WTC11 (cell line): Measurements from ENCODE around the gene DACT1. TPM values are rescaled to one million over a fixed set of nuclear protein-coding genes. Genes with fewer than 3 reads are reported as not detected.
A peak's percentile ranks its signal among the peaks of the same experiment; 100 is the strongest.

Source experiments
- ATAC-seq: fragments of 200-7000 bp; cut with Tn5 transposase; 2 replicates; pipeline ENCODE4 v1.10.0; 2021; ENCODE audit warnings: mild to moderate bottlenecking, moderate library complexity
- CTCF ChIA-PET: fragments of 300-600 bp; sonication (Branson Sonifier 250); formaldehyde crosslinking; loops from one replicate; lab custom pipeline; 2021; ENCODE audit warnings: antibody characterized with exemption; lab: Charles Lee
- POLR2A ChIA-PET: fragments of 350-600 bp; sonication (Branson Sonifier 250); formaldehyde crosslinking; loops from one replicate; lab custom pipeline; 2021; ENCODE audit warnings: antibody characterized with exemption; lab: Charles Lee
- DNase-seq: peaks from one replicate; pipeline ENCODE4 v3.0.0; 2021; ENCODE audit warnings: low spot score
- H3K27ac Mint-ChIP-seq: 2 replicates; pipeline ENCODE4 v1.8.0; 2021; ENCODE audit warnings: mixed read lengths
- H3K27me3 Mint-ChIP-seq: 2 replicates; pipeline ENCODE4 v1.8.0; 2021; ENCODE audit warnings: low read depth, mild to moderate bottlenecking, moderate library complexity, mixed read lengths
- H3K36me3 Mint-ChIP-seq: 2 replicates; pipeline ENCODE4 v1.8.0; 2021; ENCODE audit warnings: mixed read lengths
- H3K4me1 Mint-ChIP-seq: 2 replicates; pipeline ENCODE4 v1.8.0; 2022; ENCODE audit warnings: mixed read lengths
- H3K4me3 Mint-ChIP-seq: 2 replicates; pipeline ENCODE4 v1.8.0; 2021; ENCODE audit warnings: mild to moderate bottlenecking, moderate library complexity, mixed read lengths
- H3K9me3 Mint-ChIP-seq: 2 replicates; pipeline ENCODE4 v1.8.0; 2021; ENCODE audit warnings: mixed read lengths
- ELF4 ChIP-seq: sonication (generic); formaldehyde crosslinking; IDR thresholded peaks from 2 replicates; pipeline ENCODE4 v1.8.1; 2022; ENCODE audit warnings: low read depth, mild to moderate bottlenecking, moderate library complexity, missing genetic modification reagents
- MYBL2 ChIP-seq: sonication (generic); formaldehyde crosslinking; IDR thresholded peaks from 2 replicates; pipeline ENCODE4 v1.8.1; 2023; ENCODE audit warnings: mild to moderate bottlenecking, moderate library complexity, missing genetic modification reagents
- SMAD4 ChIP-seq: sonication (generic); formaldehyde crosslinking; IDR thresholded peaks from 2 replicates; pipeline ENCODE4 v1.8.0; 2022; ENCODE audit warnings: mild to moderate bottlenecking, missing genetic modification reagents
- TP53 ChIP-seq: sonication (generic); formaldehyde crosslinking; IDR thresholded peaks from 2 replicates; pipeline ENCODE4 v1.8.1; 2023; ENCODE audit warnings: mild to moderate bottlenecking, missing genetic modification reagents
- ZBTB21 ChIP-seq: sonication (generic); formaldehyde crosslinking; IDR thresholded peaks from 2 replicates; pipeline ENCODE4 v1.8.1; 2023; ENCODE audit warnings: mild to moderate bottlenecking, missing genetic modification reagents, borderline replicate concordance
- total RNA-seq: library from RNA; stranded (reverse); gene quantifications from 3 replicates; pipeline ENCODE4 v1.2.3, GENCODE V29; 2021
- TF ChIP-seq, protein P1 (sequence below): sonication (generic); formaldehyde crosslinking; IDR thresholded peaks from 2 replicates; pipeline ENCODE4 v1.8.1; 2023; ENCODE audit warnings: mild to moderate bottlenecking, missing genetic modification reagents, borderline replicate concordance
- TF ChIP-seq, protein P2 (sequence below): sonication (generic); formaldehyde crosslinking; IDR thresholded peaks from 2 replicates; pipeline ENCODE4 v1.8.1; 2023; ENCODE audit warnings: mild to moderate bottlenecking, missing genetic modification reagents, moderate library complexity
- TF ChIP-seq, protein P3 (sequence below): sonication (generic); formaldehyde crosslinking; IDR thresholded peaks from 2 replicates; pipeline ENCODE4 v1.8.0; 2022; ENCODE audit warnings: mild to moderate bottlenecking, missing genetic modification reagents
- TF ChIP-seq, protein P4 (sequence below): fragments of 250-450 bp; sonication (Bioruptor Pico); conservative IDR thresholded peaks from 2 replicates; pipeline ENCODE4 v1.9.0; 2021; ENCODE audit warnings: mild to moderate bottlenecking
- TF ChIP-seq, protein P5 (sequence below): fragments of 250-450 bp; sonication (Bioruptor Pico); IDR thresholded peaks from 2 replicates; pipeline ENCODE4 v1.9.0; 2021; ENCODE audit warnings: mild to moderate bottlenecking
- TF ChIP-seq, protein P6 (sequence below): sonication (generic); formaldehyde crosslinking; IDR thresholded peaks from 2 replicates; pipeline ENCODE4 v1.8.0; 2022; ENCODE audit warnings: missing genetic modification reagents
- TF ChIP-seq, protein P7 (sequence below): sonication (generic); formaldehyde crosslinking; conservative IDR thresholded peaks from 2 replicates; pipeline ENCODE4 v1.8.1; 2022; ENCODE audit warnings: mild to moderate bottlenecking, missing genetic modification reagents

Gene DACT1
- total RNA-seq, 1 experiment from 2014 or later, result 21.2 TPM

DNA sequence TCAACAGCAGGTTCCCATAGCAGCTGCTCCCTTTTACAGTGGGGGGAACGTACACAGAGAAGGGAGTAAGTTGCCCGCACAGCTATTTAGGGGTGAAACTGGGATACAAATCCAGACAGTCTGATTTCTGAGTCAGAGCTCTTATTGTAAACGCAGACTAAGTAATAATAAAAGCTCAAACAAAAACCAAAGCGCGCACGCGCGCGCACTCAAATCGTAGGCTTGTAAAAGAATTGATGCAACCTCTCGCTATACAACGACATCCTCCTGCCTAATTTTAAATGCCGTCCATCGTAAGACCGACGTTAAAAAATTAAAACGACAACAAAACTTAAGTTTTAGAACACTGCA lies 747 bp upstream of the DACT1 start:
- peaks cover 13% of the 10 kb centered on the region for H3K36me3 Mint-ChIP-seq
- H3K27ac Mint-ChIP-seq, result peak overlapping the region; percentile 71
- H3K27me3 Mint-ChIP-seq, result peaks cover 27% of the 10 kb centered on the region

More for the DNA sequence above, 747 bp upstream of the DACT1 start:
- POLR2A ChIA-PET, result interaction anchor here (0.6 kb wide), 1 partner anchor 1499 kb away, joined by 3 read pairs; no protein-coding TSS in a partner anchor
- TF ChIP-seq MYBL2 (no peak), ELF4 (CRISPR knock-in tag) (no peak), ZBTB21 (CRISPR knock-in tag) (no peak), TP53 (CRISPR knock-in tag) (no peak), SMAD4 (CRISPR knock-in tag) (no peak)
- TF ChIP-seq, protein P1, sequence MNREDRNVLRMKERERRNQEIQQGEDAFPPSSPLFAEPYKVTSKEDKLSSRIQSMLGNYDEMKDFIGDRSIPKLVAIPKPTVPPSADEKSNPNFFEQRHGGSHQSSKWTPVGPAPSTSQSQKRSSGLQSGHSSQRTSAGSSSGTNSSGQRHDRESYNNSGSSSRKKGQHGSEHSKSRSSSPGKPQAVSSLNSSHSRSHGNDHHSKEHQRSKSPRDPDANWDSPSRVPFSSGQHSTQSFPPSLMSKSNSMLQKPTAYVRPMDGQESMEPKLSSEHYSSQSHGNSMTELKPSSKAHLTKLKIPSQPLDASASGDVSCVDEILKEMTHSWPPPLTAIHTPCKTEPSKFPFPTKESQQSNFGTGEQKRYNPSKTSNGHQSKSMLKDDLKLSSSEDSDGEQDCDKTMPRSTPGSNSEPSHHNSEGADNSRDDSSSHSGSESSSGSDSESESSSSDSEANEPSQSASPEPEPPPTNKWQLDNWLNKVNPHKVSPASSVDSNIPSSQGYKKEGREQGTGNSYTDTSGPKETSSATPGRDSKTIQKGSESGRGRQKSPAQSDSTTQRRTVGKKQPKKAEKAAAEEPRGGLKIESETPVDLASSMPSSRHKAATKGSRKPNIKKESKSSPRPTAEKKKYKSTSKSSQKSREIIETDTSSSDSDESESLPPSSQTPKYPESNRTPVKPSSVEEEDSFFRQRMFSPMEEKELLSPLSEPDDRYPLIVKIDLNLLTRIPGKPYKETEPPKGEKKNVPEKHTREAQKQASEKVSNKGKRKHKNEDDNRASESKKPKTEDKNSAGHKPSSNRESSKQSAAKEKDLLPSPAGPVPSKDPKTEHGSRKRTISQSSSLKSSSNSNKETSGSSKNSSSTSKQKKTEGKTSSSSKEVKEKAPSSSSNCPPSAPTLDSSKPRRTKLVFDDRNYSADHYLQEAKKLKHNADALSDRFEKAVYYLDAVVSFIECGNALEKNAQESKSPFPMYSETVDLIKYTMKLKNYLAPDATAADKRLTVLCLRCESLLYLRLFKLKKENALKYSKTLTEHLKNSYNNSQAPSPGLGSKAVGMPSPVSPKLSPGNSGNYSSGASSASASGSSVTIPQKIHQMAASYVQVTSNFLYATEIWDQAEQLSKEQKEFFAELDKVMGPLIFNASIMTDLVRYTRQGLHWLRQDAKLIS (CRISPR knock-in tag), result no peak
- TF ChIP-seq, protein P2, sequence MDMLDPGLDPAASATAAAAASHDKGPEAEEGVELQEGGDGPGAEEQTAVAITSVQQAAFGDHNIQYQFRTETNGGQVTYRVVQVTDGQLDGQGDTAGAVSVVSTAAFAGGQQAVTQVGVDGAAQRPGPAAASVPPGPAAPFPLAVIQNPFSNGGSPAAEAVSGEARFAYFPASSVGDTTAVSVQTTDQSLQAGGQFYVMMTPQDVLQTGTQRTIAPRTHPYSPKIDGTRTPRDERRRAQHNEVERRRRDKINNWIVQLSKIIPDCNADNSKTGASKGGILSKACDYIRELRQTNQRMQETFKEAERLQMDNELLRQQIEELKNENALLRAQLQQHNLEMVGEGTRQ (CRISPR knock-in tag), result no peak
- TF ChIP-seq, protein P3, sequence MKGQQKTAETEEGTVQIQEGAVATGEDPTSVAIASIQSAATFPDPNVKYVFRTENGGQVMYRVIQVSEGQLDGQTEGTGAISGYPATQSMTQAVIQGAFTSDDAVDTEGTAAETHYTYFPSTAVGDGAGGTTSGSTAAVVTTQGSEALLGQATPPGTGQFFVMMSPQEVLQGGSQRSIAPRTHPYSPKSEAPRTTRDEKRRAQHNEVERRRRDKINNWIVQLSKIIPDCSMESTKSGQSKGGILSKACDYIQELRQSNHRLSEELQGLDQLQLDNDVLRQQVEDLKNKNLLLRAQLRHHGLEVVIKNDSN, result no peak
- TF ChIP-seq, protein P4, sequence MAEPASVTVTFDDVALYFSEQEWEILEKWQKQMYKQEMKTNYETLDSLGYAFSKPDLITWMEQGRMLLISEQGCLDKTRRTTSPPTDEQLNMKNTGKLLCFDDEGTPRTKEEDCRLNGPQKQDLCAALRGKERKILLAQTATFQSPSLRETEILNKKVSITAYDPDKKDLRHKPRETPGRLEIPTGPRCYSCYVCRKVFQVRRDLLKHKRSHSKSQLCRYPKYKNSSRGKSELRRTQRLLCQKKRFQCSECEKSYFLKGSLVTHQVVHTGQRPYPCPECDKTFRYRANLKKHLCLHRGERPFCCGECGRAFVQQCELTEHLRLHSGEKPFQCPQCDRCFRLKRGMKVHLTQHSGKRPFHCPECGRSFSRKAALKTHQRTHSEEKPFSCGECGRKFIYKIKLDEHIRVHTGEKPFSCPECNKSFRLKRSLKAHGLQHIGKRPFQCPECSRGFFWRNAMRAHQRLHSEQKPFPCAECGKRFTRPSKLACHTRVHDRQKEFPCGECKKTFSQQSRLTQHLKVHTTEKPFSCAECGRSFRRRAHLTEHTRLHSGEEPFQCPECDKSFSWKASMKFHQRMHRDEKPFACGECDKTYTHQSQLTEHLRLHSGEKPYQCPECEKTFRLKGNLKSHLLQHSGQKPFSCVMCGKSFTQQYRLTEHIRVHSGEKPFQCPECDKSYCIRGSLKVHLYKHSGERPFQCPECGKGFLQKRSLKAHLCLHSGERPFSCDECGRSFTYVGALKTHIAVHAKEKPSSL (CRISPR knock-in tag), result no peak
- TF ChIP-seq, protein P5, sequence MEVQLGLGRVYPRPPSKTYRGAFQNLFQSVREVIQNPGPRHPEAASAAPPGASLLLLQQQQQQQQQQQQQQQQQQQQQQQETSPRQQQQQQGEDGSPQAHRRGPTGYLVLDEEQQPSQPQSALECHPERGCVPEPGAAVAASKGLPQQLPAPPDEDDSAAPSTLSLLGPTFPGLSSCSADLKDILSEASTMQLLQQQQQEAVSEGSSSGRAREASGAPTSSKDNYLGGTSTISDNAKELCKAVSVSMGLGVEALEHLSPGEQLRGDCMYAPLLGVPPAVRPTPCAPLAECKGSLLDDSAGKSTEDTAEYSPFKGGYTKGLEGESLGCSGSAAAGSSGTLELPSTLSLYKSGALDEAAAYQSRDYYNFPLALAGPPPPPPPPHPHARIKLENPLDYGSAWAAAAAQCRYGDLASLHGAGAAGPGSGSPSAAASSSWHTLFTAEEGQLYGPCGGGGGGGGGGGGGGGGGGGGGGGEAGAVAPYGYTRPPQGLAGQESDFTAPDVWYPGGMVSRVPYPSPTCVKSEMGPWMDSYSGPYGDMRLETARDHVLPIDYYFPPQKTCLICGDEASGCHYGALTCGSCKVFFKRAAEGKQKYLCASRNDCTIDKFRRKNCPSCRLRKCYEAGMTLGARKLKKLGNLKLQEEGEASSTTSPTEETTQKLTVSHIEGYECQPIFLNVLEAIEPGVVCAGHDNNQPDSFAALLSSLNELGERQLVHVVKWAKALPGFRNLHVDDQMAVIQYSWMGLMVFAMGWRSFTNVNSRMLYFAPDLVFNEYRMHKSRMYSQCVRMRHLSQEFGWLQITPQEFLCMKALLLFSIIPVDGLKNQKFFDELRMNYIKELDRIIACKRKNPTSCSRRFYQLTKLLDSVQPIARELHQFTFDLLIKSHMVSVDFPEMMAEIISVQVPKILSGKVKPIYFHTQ, result no peak
- TF ChIP-seq, protein P6, sequence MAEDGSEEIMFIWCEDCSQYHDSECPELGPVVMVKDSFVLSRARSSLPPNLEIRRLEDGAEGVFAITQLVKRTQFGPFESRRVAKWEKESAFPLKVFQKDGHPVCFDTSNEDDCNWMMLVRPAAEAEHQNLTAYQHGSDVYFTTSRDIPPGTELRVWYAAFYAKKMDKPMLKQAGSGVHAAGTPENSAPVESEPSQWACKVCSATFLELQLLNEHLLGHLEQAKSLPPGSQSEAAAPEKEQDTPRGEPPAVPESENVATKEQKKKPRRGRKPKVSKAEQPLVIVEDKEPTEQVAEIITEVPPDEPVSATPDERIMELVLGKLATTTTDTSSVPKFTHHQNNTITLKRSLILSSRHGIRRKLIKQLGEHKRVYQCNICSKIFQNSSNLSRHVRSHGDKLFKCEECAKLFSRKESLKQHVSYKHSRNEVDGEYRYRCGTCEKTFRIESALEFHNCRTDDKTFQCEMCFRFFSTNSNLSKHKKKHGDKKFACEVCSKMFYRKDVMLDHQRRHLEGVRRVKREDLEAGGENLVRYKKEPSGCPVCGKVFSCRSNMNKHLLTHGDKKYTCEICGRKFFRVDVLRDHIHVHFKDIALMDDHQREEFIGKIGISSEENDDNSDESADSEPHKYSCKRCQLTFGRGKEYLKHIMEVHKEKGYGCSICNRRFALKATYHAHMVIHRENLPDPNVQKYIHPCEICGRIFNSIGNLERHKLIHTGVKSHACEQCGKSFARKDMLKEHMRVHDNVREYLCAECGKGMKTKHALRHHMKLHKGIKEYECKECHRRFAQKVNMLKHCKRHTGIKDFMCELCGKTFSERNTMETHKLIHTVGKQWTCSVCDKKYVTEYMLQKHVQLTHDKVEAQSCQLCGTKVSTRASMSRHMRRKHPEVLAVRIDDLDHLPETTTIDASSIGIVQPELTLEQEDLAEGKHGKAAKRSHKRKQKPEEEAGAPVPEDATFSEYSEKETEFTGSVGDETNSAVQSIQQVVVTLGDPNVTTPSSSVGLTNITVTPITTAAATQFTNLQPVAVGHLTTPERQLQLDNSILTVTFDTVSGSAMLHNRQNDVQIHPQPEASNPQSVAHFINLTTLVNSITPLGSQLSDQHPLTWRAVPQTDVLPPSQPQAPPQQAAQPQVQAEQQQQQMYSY, result no peak
- TF ChIP-seq, protein P7, sequence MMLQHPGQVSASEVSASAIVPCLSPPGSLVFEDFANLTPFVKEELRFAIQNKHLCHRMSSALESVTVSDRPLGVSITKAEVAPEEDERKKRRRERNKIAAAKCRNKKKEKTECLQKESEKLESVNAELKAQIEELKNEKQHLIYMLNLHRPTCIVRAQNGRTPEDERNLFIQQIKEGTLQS, result no peak
- TF ChIP-seq, all 79 proteins: peak for 0
- CTCF ChIA-PET, result interaction anchor here (0.6 to 6.2 kb wide), 9 partner anchors 10 to 383 kb away, joined by 3 to 40 read pairs (median 3); no protein-coding TSS in a partner anchor
- DNase-seq, result no peak
- ATAC-seq, result no peak
- no peaks in the 10 kb centered on the region for H3K9me3 Mint-ChIP-seq
- peak overlapping the region; percentile 84 for H3K4me3 Mint-ChIP-seq
- peaks cover 68% of the 10 kb centered on the region for H3K4me1 Mint-ChIP-seq
